Left renal cortex interstitium (tissue), 4 donors: ENCODE data around the gene MAB21L4. TPM values are rescaled to one million over a fixed set of nuclear protein-coding genes. Genes with fewer than 3 reads are reported as not detected.

Source experiments
- DNase-seq, 4 donors: peaks; one replicate each; pipeline ENCODE4 v3.0.0-alpha.2; 2013; ENCODE audit warnings: low read depth in 4 of 4, low spot score in 2 of 4, missing footprints in 1 of 4
- polyA plus RNA-seq, 4 donors: library from polyadenylated mRNA; unstranded; fragments of 120-200 nt; gene quantifications; one replicate each; pipeline ENCODE4 v1.2.1, GENCODE V29; 2013; ENCODE audit not compliant: insufficient read length in 4 of 4

Gene MAB21L4
- polyA plus RNA-seq, 4 donors = 1.3 to 4.3 (median 1.7) TPM

DNA sequence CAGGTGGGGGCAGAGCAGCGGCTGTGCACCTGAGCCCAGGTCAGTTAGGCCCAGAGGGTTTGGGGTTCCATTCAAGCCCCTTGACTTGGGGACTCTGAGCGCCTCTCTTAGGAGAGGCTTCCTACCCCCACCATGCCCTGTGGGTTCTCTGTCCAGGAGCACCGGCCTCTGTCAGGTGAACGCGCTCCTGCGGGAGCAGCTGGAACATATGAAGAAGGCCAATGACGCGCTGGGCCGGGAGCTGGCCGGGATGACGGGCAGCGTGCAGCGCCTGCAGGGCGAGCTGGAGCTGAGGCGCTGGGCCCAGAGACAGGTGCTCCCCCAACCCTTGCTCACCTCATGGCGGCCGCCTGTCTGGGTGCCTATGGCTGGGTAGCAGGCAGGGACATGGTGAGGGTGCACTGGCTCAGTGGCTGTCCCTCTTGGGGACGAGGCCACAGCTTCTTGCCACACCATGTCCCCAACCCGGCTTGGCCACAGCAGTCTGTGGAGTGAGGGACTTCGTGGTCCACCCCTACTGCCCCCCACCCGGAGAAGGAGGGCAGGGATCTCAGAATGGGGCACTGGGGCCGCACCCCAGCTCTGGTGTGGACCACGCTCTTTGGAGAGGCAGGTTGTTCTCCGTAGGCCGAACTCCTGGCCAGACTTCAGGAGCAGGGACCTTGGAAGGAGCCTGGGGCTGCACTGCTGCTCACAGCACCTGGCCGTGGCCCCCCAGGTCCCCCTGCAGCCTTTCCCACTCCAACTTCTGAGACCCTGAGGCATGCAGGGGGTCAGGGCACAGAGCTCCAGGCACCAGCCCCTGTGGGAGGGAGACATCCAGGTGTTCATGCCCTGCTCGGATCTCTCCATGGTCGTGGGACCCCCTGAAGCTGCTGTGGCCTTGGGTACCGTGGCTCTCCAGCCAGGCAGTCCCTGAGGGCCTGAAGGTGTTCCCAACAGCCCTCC is 29.9 kb upstream of the MAB21L4 start:
- no peak for DNase-seq

DNA sequence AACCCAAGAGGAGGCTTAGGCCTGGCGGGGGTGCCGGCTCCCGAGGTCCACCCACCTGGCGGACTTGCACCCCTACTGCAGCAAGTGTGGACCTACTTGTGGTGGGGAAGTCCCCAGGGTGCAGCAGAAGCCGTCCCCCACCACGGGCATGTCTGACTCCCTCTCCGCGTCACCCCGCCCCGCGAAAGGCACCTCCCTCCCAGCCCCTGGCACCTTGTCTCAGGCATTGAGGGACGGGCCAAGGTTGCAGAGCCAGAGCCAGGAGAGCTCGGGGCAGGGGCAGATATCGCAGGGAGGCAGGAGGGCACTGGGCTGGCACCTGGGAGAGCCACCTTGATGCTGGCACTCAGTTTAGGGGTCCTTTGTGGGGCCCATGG is 29.2 kb upstream of the MAB21L4 start:
- DNase-seq = no peak

DNA sequence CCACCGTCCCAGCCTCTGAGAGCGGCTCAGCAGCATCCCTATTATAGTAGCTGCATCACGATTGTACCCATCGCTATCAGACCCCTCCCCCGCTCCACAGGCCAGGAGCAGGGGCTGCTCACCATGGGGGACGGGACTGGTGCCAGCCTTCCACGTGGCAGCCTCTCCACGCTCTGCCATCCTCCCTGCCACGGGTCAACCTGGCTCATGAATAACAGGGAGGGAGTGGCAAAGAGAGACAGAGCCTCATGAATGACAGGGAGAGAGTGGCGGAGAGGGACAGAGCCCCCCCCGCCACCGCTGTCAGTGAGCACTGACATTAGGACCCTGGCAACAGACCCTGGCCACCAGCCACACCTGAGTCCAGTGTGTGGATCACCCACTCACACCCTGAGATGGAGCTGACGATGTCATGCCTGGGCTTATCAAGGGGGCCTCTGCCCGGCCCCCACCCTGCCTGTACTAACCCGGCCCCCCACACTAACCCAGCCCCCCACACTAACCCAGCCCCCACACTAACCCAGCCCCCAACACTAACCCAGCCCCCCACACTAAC is 27.1 kb upstream of the MAB21L4 start:
- no peak for DNase-seq

DNA sequence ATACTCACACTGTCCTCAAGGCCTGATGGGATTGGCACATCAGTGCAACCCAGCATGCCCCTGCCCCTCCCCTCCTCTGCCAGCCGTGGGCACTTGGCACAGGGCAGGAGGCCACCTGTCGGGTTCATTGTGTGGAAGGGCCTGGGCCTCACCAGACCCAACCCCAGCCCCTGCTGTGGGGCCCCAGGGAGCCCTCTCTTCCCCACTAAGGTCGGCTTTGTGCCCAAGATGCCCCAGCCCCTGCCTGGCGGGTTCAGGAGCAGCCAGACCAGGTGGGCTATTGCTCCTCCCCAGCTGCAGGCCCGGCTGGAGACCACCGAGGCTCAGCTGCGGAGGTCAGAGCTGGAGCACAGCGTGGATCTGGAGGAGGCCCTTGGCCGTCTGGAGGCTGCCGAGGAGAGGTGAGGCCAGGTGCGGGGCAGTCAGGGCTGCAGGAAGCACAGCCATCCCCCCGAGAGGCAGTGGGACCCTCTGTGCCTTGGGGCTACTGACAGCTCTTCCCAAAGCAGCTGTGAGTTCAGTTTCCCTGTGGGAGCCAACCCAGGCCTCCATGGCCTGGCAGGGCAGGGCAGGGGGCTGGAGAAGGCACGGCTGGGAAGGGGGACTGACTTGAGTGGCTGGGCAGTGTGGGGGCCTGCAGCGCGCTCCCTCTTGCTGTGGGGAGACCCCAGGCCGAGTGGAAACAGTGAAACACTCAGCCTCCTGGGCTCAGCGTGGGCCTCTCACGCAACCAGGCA is 26.5 kb upstream of the MAB21L4 start:
- no peak for DNase-seq

DNA sequence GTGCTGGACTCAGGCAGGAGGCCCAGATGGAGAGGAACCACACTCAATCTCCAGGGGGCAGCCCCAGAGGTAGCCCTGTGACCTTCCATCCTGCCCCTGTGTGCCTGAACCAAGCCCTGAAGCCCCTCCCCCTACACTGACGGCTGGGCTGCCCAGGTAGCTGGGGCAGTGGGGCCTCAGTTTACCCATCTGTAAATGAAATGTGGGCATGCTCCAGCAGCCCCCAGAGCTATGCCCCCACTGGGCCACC is 26.0 kb upstream of the MAB21L4 start:
- DNase-seq = no peak

DNA sequence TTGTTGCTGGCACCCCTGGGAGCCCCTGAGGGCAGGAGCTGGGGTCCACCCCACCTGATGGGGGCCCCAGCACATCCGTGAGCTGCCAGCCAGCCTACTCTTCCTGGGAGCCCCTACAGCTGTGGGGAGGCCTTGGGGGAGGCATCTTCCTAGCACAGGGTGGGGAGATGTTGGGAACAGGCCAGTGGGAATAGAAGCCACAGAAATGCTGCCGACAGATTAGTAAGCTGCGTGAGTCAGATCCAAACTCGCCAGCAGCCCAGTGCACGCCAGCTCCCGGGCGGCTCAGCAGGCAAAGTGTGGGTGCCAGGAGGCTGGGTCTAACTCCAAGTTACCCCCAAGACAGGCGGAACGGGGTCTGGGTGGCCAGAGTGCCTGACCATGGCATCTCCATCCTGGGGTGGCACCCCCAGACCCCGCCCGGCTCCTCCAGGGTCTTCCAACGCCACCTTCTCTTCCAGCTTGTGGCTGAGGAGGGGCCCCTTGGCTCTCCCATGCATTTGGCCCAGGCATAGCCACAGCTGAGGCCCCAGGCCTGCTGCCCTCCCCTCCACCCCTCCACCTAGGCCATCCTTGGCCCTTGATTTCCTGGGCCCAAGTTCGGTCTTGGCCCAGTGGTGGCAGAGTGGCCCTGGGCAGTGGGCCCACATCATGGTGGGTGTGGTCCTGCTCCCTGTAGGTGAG is 25.5 kb upstream of the MAB21L4 start:
- DNase-seq = no peak

DNA sequence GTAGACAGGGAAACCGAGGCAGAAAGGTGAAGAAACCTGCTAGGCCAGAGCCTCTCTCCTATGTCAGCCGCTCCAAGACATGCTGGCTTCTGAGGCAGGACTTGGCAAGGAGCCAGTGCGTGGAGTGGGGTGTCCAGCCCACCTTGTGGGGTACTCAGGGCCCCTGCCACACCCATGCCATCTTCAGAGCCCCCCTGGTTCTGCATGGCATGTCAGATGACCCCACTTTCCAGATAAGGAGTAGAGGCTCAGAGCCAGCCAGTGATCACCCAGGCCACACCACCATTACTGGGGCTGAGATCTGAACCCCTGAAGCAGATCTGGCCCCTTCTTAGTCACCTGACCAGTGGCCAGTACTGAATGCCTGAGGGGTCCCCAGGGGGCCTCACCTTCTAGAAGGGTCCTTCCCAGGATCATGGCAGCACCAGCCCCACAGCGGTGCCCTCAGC is 24.9 kb upstream of the MAB21L4 start:
- no peak for DNase-seq

DNA sequence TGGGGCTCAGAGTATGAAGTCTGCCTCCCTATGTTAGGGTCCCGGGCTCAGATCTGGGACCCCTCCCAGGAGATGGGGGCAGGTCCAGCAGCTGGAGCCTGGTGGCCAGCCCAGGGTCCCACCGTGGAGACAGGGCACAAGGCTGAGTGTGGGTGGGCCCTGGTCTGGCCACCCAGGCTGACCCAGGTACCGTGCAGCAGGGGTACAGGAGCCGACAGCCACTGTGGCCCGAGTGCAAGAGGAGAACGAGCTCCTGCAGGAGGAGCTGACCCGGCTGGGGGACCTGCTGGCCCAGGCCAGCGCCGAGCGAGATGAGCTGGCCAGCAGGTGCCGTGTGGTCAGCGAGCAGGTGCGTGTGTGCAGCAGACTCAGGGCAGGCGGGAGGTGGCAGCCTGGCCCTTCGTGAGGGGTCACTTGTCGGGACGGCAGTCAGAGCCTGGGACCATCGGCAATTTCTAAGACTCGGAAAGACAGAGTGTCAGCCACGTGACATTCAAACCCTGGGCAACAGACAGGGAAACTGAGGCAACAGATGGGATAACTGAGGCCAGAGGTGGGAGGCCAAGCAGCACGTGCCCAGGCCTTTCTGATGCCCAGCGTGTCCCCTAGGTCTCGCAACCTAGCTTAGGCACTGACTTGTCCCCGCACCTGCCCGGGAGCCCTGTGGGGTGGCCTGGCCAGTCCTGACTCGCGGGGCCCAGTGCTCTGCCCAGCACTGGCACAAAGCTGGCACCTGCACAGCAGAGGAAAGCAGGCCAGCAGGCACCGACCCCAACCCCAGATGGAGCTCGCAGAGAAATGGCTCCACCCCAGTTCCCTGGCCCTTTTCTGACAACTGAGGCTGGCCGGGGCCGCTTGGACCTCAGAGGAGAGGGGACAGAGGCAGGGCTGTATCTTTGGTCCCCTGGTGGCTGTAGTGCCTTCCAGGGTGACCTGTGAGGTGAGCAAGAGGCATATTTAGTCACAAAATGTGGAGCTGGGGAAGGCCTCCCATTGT is 24.1 kb upstream of the MAB21L4 start:
- DNase-seq = no peak

DNA sequence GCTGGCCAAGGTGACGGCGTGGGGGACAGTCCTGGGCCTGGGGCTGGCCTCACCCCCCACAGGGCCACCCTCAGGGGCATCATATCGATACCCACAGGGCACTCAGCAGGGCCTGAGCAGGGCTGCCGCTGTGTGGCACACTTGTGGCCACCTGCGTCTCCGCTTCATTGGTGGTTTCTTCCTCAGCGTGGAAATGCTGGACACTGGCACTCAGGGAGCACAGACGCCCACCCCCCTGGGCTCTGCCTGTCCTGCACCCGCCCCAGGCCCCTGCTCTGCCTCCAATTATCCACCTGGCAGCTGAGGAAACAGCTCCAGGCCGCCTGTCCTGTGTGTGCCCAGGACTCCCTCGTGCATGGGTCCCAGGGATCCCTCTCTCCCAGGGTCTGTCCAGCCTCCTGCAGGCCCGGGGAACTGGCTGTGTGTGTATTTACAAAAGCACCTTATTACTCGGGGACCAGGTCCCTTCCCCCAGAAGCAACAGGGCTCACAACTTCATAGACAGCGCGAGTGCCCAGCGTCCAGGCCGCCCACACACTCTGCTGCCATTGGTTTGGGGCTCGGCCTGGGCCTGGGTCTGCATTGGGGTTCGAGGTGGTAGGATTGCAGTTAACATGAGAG is 23.3 kb upstream of the MAB21L4 start:
- no peak for DNase-seq

DNA sequence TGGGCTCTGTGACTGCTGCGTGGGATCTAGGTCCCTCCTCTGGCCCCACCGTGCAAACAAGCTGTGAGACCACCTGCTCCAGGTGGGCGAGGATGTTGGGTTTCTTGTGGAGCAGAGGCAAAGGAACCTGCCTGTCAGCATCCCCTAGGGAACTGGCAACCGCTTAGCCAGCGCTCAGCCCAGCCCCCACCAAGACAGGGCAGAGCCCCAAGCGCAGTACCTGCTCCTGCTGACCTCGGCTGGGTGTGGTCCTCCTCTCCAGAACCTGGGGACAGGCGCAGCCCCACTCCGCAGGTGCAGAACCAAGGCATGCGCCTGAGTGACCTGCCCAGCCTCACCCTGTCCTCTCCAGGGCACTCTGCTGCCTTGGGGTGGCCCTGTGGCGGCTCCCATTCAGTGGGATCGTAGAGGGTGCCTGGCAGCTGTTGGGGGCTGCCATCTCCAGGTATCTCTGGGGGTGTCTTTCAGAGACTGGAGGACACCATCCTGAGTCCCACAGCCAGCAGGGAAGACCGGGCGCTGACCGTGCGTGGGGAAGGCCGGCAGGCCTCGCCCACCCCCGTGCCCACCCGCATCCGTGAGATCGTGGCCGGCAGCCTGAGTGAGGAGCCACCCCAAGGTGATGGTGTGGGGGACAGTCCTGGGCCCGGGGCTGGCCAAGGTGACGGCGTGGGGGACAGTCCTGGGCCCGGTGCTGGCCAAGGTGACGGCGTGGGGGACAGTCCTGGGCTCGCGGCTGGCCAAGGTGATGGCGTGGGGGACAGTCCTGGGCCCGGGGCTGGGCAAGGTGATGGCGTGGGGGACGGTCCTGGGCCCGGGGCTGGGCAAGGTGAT is 22.5 kb upstream of the MAB21L4 start:
- DNase-seq = no peak

DNA sequence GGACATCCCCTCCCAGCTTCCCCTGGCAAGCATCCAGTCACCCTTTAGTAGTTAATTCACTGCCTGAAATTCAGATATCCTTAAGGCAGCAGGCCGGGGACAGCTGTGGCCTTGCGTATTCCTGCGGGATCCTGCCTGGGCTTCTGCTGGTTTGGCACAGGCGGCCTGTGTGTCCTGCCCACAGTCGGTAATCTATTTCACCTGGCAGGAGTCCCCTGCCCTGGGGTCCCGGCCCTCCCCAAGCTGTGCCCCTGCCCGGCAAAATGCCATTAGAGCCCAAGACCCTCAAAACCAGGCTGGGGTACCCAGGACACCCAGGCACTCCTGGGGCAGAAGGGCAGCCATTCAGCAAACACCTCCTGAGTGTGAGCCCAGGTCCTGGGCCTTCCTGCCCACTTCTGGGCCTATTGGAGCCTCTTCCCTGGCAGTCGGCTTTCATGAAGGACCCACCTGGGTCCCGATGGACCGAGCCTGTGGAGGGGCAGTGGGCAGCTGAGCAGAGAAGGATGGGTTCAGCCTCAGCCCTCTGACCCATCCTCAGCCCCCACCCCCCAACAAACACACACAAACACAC is 21.8 kb upstream of the MAB21L4 start:
- no peak for DNase-seq

DNA sequence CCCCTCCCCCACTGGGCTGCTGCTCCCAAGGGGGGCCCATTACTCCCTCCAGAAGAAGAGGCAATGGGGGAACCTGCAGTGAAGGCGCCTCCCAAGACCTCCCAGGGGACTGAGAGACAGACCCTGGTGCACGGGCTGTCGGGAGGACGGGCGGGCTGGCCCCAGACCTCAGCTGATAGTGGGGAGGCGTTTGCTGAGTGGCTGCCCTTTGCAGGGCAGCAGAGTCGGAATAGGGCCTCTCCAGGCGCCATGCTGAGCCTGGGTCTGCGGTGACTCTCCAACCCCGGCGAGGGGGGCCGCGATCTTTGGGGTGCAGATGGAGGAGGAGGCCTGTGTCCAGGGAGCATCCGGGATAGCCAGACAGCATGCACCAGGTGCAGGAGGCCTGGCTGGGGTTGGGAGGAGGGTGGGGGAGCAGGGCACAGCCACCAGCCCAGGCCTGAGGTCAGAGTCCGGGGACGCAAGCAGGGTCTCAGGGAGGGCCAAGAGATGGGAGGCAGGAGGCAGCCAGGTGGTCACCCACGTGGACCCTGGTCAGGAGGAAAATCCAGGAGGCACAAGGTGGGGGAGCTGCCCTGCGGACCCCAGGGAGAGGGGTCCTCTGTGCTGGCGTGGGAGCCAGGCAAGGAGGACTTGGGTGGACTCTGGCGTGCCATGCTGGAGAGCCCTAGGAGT is 21.2 kb upstream of the MAB21L4 start:
- DNase-seq = no peak

DNA sequence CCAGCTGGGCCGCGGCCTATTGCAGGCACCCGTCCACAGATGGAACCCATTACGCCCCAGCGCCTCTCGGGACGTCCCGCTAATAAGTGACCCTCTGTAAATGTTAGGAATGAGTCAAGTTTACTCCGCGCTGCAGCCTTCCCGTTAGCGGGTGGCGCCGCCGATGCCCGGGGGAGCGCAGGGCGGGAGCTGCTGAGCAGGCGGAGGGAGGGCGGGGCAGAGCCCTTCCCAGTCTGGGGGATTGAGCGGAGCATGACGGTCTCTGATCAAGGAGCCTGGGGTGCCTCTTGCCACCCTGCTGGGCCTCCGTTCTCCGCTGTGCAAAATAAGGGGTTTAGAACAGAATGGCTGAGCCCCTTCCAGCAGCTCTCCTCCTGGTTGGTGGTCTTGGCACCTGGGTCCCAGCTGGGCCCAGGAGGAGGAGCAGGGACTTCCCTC is 20.6 kb upstream of the MAB21L4 start:
- DNase-seq = peak in 2 of 4 donors; percentile 47 to 53

DNA sequence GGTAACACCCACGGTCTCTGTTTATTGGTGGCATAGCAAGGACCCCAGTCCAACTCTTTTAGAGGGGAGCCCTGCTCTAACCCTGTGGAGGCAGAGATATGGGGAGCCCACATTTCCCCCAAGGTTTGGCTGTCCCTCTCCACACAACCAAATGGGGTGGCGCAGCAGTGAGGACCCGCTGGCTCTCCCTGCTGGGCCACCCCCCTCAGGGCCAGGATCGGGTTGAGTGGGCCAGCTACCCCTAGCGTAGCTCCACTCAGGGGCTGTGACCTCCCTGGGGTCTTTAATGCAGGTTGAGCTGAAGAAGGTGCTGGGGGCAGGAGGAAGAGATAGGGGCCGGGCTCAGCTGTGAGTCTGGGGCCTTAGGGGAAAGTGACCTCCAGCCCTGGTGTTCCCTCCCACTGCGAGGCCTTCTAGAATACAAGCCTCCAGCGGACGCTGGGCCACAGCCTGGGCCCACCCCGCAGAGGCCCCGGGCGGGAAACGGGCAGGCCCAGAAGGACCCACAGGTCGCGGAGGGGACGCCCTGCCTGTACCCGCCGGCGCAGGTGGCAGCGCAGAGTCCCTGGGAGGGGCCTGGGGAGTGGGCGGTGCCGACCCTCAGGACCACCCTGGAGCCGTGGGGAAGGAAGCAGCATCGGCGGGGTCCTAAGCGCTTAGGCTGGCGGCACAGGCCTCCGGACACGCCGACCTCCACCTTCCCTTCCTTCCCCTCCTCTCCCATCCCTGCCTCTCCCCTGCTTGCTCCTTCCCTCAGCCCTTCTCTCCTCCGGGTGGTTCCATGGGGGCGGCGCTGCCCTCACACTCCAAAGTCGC is 19.8 kb upstream of the MAB21L4 start:
- DNase-seq = no peak

DNA sequence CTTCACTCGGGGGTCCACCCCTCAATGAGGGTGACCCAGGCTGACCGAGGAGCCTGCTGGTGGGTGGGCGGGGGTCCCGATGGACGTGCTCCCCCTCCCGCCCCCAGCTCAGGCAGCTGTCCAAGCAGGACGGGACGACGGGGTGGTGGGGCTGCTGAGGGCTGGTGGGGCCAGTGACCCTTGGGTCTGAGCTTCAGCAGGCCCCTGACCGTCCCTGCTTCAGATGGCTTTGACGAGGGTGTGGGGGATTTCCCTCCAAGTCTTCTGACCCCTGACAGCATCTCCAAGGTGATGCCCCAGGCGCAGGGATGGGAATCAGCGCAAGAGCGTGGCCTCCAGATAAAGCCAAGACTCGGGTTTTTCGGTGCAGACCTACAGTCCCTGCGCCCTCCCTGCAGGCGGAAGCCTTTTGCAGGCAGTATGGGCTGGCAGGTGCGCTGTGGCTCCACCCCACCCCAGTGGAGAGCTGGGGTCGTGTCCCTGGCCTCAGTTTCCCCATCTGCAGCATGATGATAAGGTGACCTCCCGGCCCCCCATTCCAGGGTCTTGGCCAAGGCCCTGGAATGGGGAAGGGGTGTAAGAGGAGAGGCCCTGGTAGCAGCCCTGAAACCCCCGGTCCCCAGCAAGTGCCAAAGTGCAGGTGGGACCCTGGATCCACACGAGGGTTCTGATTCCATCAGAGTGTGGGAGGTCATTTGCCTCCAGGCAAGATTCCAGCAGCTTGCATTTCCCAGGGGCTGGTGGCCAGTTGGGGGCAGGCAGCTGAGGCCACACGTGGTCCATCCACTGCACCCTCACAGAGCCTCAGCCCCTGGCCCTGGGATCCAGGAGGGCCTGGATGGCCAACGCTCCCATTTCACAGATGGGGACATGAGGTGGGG is 18.9 kb upstream of the MAB21L4 start:
- no peak for DNase-seq
